GM04503 (cell line): Measurements from ENCODE around the gene SNTG2.

Experiments
- DNase-seq: peaks from one replicate; pipeline ENCODE4 v3.0.0-alpha.2; 2012; ENCODE audit warnings: low read depth

The SNTG2 gene

DNA sequence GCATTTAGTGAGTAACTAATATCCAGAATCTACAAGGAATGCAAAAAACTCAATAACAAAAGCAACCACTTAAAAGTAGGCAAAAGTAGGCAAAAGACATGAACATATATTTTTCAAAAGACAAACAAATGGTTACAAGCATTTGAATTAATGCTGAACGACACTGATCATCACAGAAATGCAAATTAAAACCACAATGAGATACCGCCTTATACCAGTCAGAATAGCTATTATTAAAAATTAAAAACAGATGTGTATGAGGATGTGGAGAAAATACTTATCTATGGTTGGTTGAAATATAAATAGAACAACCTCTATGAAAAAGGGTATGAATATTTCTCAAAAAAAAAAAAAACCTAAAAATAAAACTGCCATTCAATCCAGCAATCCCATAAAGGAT lies 51.7 kb downstream of the SNTG2 start:
- no peak for DNase-seq

DNA sequence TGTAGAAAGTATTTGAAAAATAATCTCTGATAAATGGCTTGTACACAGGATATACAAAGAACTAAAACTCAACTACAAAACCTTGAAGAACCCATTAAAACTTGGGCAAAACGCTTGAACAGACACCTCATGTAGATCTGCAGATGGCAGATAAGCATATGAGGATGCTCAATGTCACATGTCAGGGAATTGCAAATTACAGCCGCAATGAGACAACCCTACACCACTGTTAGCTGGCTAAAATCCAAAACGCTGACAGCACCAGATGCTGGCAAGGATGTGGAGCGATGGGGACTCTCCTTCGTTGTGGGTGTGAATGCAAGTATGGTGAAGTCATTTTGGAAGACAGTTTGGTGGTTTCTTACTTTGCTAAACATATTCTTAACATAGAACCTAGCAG lies 53.7 kb downstream of the SNTG2 start:
- DNase-seq: no peak

DNA sequence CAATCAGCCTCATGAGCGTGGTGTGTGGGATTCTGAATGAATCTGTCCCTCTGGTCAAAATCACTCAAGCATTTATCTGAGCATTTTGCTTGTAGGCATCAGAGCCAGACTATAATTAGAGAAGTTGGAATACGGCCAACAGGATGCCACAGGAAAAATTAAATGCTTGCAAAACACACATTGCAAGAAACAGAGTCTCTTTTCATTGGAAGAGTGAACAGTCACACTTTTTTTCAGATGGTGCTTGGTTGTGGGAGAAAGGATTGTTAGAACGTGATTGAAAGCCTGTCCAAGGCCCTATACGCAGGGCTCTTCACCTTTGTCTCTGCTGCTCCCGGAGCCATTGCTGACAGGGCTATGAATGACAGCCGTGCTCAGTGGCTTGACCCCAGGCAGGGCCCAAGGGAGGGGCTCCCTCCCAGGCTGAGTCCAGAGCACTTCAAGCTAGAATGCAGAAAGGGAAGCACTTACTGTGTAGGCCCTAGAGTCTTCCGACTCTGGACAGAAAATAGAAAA lies 59.8 kb downstream of the SNTG2 start:
- DNase-seq: no peak

DNA sequence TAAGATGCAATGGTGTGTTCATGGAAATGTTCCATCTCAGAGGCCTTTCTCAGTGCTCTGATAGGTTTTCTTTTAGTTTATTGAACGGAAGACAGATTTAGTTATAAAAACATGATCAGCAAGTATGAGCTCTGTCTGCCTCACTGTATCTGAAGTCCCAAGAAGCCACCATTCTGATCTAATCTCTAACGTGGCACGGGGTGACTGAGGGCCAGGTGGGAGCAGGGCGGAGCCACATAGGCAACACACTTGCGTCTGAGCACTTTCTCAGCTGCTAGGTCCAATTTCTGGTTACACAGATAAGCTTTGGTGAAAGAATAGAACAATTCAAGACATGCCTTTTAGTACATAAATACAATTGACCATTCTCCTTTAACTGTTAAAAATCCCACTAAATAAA lies 60.4 kb downstream of the SNTG2 start:
- no peak for DNase-seq

DNA sequence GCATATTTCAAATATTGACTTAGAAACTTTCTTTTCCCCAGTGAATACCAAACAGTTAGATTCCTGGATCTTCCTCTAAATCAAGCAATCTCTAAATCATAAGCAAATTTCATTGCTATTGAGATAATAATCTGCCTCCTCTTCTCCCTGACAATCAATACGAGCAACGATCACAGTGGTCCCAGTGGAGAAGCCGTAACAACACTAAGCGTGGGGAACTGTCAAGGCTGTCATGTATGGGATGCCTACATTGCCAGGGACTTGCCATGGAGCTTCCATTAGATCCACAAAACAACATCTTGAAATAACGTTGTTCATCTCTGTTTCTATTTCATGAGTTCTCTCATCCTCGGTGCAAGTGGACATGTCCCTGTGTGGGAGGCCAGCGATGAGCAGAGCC lies 61.3 kb downstream of the SNTG2 start:
- no peak for DNase-seq

DNA sequence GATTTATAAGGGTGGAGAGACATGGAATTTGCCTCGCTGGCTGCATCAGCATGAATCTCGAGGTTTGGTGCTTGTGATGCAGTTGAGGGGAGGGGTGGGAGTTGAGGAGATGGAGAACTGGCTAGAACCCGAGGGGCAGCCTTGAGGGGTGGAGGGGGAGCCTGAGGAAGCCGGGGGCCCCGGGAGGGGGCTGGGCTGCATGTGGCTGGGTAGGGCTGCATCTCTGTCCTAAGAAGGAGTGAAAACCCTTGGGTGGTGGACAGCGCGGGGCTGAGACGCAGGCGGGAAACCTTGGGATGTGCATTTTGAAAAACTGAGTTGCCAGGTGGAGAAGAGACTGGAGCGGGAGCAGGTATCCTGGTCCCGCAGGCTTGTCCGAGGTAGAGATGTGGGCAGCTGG lies 64.2 kb downstream of the SNTG2 start:
- no peak for DNase-seq

DNA sequence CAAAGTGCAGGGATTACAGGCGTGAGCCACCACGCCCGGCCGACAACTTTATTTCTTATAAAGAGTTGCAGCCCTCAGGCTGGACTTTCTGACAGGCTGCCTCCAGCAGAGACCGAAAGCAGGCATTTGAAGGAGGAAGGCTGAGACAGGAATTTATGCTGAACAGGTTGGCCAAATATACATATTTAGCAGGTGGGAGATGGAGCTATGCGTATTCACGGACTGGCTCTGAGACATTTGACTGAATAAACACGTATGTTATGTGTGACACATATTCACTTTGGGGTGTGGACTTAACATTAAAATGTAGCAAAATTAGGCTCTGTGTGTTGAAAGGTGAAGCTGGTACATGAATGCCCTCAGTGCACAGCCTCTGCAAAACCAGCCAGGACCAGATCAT lies 65.9 kb downstream of the SNTG2 start:
- DNase-seq: no peak

DNA sequence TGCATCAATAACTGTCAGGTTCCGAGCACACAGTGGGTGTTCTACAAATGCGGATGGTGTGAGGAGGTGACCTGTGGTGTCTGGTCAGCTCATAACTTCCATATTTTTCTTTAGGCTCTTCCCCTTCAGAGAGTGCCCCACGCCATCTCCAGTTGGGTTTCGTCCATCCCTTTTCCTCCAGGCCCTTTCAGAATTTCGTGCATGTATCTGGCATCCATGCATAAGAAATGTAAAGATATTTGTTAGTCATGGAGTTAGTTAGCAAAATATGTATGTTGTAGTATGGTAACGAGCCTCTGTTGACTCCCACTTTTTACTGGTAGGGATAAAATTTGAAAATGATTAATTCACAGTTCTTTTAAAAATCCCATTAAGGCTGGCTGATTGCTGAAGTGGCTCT lies 67.2 kb downstream of the SNTG2 start:
- no peak for DNase-seq

DNA sequence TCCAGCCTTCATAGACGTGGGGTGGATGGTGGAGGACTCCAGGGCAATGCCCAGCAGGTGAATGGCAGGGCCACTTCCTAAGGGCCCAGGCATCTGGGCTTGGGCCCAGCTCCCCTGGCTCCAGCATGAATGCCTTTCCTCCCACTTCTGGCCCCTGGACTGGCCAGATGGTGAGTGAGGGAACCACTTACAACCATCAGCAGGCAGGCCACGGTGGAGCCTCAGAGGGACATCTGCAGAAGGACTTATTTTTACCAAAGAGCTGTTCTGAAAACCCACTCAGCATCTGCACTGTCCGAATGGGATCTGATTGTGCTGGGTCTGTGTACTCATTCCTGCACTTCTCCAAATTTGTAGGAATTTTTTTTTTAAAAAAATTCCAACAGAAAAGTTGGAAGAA lies 69.6 kb downstream of the SNTG2 start:
- DNase-seq: no peak

DNA sequence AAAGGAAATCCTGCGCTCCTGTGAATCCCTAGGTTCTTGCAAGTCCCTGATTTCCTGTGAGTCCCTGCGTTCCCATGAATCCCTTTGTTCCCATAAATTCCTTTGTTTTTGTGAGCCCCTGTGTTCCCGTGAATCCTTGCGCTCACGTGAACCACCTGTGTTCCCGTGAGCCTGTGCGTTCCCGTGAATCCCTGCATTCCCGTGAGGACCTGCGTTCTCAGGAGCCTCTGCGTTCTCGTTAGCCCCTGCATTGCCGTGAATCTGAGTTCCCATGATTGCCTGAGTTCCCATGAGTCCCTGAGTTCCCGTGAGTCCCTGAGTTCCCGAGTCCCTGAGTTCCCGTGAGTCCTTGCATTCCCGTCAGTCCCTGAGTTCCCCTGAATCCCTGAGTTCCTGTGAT lies 71.5 kb downstream of the SNTG2 start:
- DNase-seq: no peak

DNA sequence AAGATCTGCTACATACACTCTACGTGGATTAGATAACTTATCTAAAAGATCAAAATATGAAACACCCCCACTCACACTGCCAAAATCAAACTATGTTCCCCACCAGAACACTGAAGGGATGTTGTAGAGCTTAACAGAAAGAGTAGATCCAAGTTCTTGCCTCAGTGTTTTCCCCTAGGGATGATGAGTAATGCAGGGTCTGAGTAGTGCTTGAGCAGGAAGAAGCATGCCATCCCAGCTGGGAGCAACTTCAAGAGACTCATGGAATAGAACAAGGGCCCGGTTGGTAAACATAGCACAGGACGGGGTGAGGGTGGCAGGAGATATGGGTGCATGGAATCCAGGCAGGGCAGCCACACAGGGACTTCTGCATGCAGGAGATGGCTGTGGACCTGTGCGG lies 74.3 kb downstream of the SNTG2 start:
- DNase-seq: no peak

DNA sequence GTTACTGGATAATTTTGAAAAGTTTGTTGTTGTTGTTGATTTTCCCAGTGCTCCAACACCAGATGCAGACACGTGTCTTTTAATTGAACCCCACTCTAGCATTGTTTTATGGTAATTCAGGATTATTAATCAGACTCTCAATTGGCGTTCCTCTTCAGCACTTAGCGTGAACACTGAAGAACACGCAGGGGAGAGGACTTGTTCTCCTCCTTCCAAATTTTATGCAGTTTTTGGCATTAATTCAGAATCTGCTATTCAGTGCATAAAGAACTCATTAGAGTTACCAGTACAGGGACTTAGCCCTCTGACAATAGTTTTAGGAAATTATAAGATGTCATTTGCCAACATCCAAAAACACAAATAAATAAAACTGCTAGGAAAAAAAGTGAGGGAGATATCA lies 75.5 kb downstream of the SNTG2 start:
- no peak for DNase-seq

DNA sequence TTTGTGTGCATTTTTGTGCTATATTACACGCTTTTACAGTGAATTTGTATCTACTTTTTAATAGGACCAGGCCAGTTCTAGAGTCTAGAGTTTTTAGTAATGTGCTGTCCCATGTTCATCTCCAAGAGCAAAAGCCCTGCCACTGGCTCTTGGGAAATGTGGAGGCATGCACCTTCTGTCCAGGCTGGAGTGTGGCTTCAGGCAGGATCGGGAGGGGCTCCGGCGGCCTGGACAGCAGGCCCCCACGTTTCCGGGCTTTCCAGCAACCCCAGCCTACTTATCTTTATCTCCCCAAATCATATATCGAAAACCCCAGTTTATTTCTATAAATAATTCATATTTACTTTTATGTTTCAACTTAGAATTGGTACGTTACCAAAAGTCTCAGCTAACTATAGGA lies 78.2 kb downstream of the SNTG2 start:
- no peak for DNase-seq

DNA sequence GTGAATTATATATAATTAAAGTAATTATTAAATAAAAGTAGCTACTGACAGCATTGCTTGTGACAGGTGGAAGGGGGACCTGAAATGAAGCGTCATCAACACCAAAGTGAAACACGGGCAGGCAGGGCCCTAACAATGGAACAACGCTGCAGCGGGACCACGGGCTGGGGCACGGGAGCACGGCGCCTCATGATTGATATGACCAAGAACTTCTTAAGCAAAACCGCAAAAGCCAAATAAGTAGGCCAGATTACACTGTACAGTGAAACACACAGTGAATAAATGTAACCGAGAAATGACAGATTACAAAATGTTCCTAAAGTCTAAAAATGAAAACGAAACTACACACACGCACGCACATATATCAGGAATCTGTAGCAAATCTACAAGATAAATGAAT lies 81.4 kb downstream of the SNTG2 start:
- no peak for DNase-seq

DNA sequence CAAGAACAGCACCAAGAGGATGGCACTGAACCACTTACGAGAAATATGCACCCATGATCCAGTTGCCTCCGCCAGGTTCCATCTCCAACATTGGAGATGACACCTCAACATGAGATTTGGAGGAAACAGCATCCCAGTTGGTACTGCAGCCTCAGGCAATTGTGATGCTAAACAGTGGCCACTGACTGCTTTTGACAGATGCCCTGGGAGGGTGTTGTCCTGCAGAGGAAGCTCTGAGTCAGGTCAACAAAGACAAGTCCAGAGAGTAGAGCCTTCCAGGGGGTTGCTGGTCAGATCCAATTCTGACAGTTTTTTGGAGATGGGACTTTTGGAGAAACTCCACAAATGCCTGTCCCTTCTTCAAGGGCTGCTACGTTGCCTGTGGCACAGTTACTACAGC lies 82.4 kb downstream of the SNTG2 start:
- no peak for DNase-seq

DNA sequence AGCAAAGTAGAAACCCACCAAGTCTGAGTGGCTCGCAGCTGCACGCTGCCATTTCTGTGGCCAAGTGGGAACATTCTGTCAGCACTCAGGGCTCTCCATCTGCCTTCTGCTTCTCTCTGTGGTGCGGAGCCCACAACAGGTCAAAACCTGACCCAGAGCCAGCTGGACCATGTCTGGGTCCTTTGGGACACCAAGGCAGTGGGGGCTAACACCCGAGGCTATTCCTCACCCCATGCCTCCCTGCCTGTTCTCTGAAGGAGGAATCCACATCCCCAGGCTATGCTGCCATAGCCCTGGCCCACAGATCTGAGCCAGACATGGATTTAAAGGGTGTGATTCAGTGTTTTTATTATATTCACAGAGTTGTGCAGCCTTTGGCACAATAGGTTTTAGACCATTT lies 86.4 kb downstream of the SNTG2 start:
- no peak for DNase-seq

DNA sequence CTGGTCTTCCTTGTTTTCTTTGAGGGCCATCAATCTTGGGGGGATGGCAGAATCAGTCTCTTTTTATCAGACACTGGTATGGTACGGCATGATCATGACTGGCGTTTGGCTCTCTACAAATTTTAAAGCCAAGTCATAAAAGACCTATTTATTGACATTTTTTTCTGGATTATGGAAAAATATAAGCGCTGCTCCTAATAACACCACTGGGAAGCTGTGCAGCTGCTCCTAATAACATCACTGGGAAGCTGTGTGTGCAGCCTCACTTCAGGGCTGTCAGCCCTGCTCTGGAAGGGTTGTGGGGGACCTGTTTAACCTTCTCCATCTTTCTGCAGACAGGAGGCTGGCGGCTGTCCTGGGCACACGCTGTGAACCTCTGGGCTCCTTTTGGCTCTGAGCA lies 88.9 kb downstream of the SNTG2 start:
- no peak for DNase-seq

DNA sequence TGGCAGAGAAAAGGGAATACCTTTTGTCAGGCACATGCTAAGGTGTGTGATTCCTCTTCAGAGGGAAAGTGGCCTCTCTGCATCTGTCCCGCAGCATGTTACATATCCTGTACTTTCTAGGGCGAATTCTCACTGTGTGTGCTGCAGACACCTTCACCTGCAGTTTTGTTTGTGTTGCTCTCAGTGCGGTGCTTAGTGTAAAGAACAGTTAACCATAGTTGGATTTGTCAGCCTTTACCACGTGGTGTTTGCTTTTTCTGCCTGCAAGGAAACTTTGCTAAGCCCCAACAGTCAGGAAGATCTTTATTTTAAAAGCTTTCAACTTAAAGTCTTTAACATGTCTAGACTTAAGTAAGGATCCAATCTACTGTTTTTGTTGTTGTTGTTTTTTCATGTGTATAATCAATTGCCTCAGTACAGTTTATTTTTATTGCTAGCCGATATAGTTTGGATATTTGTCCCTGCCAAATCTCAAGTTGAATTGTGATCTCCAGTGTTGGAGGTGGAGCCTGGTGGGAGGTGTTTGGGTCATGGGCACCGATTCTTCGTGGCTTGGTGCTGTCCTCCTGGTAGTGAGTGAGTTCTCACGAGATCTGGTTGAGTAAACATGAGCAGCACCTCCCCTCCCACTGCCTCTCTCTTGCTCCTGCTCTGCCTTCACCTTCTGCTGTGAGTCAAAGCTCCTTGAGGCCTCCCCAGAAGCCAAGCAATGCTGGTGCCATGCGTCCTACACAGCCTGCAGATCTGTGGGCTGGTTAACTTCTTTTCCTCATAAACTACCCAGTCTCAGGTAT lies 90.6 kb downstream of the SNTG2 start:
- DNase-seq: no peak

DNA sequence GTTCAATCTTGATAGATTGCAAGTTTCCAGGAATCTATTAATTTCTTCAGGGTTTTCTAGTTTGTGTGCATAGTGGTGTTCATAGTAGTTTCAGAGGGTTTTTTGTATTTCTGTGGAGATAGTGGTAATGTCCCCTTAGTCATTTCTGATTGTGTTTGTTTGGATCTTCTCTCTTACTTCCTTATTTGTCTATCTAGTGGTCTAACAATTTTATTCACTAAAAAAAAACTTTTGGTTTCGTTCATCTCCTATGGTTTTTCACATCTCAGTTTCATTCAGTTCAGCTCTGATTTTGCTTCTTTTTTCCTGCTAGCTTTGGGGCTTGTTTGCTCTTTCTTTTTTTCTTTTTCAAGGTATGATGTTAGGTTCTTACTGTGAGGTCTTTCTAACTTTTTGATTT lies 94.5 kb downstream of the SNTG2 start:
- no peak for DNase-seq

DNA sequence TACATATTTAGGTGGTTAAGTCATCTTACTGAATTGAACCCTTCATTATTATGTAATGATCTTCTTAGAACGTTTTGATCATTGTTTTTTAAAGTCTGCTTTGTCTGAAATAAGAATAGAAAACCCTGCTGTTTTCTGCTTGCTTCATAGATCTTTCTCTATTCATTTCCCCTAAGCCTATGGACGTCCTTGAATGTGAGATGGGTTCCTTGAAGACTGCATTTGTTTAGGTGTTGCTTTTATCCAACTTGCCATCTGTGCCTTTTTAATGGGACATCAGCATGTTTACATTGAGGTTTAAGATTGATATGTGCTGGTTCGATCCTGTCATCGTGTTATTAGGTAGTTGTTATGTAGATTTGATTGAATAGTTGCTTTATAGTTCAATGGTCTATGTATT lies 95.4 kb downstream of the SNTG2 start:
- DNase-seq: no peak

DNA sequence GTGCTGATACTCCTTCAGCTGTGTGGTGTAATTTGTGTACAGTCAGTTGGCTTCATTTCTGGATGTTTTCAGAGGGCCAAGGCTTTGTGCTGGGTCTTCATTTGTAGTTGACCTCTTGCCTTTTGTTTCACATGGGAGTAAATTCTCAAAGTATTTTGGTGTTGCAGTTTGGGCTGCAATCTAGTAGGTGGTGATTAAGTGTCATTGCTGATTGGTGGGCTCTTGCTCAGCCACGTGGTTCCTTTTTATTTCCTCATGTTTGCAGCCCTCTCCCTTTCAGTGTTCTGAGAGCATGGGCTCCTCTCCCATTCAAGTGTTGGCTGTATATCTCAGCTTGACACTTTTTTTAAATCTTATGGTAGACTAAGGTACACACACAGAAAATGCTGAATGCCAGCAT lies 96.8 kb downstream of the SNTG2 start:
- no peak for DNase-seq

DNA sequence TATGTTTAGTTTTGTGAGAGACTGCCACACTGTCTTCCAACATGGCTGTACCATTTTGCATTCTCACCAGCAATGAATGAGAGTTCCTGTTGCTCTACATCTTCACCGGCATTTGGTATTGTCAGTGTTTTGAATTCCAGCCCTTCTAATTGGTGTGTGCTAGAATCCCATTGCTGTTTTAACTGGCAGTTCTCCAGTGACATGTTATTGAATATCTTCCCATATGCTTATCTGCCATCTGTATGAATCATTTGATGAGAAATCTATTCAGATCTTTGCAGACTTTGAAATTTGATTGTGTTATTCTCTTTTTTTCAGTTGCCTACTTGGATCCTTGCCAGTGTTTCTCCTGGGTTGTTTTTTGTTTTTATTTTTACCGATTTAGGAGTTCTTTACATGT lies 99.0 kb downstream of the SNTG2 start:
- no peak for DNase-seq

DNA sequence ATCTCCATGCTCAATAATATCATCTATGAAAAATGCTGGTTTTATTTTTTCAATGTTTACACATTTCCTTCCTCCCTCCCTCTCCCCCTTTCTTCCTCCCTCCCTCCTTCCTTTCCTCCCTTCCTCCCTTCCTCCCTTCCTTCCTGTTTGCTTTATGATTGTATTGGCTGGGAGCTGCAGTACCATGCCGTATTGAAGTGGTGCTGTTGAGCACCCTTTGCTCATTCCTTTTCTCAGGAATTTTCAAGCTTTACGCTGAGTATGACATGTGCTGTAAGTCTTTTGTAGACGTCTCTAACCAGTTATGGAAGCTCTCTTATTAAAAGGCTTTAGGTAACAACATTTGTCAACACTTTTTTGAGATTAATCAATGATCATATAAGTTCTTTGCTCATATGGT lies 100.4 kb downstream of the SNTG2 start:
- DNase-seq: no peak

DNA sequence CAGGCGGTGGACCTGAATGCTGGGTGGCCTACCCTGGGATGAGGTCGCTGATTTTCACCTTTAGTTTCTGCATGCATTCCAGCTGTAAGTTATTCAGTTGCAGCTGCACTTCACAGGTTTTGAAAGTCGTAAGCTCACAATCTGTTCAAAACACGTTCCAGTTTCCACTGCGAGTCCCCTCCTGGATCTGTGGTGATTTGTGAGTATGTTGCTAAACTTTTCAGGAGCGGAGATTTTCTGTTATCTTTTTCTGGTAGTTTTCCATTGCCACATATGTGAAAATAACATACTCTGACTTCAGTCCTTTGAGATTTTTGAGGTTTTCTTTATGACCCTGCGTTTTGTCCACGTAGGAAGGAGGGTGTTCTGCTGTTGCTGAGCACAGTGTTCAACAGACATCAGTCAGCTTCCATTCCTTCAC lies 102.1 kb downstream of the SNTG2 start:
- peak; percentile 29 for DNase-seq
